Measurements from ENCODE around the gene ATP5F1B.

The ATP5F1B gene

DNA sequence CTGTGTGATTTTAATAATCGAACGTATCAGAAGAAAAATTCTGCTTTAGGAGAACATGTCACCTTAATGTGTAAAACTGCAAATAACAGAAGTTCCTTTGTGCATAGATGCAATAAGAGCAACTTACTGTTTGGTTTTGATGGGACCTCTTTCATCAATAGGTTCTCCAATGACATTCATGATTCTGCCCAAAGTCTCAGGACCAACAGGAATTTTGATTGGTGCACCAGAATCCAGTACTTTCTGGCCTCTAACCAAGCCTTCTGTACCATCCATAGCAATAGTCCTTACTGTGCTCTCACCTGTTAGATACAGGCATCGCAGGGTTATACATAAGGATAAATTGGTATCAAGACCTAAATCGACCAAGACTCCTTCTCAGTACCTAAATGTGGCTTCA is 1.1 kb downstream of the ATP5F1B start:
- H3K4me3 ChIP-seq (ENCODE audit: low read depth, low read length) = peak overlapping the region; percentile 93
- TF ChIP-seq, protein P1, sequence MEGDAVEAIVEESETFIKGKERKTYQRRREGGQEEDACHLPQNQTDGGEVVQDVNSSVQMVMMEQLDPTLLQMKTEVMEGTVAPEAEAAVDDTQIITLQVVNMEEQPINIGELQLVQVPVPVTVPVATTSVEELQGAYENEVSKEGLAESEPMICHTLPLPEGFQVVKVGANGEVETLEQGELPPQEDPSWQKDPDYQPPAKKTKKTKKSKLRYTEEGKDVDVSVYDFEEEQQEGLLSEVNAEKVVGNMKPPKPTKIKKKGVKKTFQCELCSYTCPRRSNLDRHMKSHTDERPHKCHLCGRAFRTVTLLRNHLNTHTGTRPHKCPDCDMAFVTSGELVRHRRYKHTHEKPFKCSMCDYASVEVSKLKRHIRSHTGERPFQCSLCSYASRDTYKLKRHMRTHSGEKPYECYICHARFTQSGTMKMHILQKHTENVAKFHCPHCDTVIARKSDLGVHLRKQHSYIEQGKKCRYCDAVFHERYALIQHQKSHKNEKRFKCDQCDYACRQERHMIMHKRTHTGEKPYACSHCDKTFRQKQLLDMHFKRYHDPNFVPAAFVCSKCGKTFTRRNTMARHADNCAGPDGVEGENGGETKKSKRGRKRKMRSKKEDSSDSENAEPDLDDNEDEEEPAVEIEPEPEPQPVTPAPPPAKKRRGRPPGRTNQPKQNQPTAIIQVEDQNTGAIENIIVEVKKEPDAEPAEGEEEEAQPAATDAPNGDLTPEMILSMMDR (IDR thresholded peaks at IDR 0.05; ENCODE audit: borderline replicate concordance, insufficient read depth, low read depth, low read length) = no peak

DNA sequence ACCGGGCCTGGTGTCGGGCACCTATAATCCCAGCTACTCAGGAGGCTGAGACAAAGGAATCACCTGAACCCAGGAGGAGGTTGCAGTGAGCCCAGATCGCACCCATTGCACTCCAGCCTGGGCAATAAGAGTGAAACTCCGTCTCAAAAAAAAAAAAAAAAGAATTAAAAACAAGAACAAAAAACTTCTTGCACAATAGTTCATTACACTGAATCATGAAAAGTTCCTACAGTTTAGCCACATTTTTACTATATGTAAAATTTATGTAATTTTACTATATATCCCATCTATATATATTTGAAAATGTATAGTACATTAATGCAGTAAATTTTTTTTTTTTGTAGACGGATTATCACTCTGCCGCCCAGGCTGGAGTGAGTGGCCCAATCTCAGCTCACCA is 4.6 kb downstream of the ATP5F1B start:
- no peak overlapping the region for H3K4me3 ChIP-seq (ENCODE audit: low read depth, low read length)
- TF ChIP-seq, protein P1 (IDR thresholded peaks at IDR 0.05; ENCODE audit: borderline replicate concordance, insufficient read depth, low read depth, low read length) = no peak

- H3K4me3 ChIP-seq (ENCODE audit: low read depth, low read length) = no peak overlapping the region
- TF ChIP-seq, protein P1 (IDR thresholded peaks at IDR 0.05; ENCODE audit: borderline replicate concordance, insufficient read depth, low read depth, low read length) = no peak
These were observed 8.2 kb downstream of the ATP5F1B start for GRCh38 chr12:56637621-56638020.

DNA sequence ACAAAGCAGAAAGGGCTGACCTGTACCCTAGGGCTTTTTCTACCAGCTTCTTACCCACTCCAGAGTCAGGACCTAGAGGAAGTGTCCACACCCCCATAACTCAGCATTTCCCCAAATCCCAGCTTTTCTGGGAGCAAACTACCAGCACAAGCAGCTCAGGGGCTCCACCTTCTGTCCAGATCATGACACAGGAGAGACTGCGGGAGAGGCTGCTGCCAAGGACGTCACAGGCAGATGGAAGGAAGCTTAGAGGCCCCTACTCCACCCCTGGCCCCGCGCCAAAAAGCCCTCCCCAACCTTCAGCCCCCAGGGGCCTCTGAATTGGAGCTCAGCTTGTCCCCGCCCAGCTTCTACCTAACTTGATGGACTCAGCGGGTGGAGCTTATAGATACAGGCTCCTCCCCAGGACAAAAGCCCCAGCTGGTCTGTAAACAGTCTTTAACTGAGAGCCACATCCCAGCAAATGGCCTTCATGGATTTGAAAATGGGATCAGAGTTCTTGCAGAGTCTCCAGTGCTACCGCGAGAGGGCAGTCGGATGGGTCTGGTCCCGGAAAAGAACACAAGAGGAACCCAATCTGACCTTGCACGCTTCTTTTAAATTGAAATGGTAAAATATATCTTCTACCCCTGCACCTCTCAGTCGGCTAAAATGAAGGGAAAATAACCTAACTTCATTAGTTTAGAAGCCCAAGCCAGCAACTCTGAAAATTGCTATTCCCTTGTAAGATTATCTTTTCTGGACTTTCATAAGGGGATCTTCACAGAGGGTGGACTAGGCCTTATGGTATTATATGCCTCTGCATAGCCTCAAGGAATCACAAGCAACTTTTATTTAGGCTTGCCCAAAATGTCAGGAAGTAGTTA is 8.9 kb downstream of the ATP5F1B start:
- peak overlapping the region; percentile 32 for H3K4me3 ChIP-seq (ENCODE audit: low read depth, low read length)
- TF ChIP-seq, protein P1 (IDR thresholded peaks at IDR 0.05; ENCODE audit: borderline replicate concordance, insufficient read depth, low read depth, low read length) = peak; percentile 79

GRCh38 chr12:56635806-56636674 is 9.7 kb downstream of the ATP5F1B start:
- peak overlapping the region; percentile 84 for H3K4me3 ChIP-seq (ENCODE audit: low read depth, low read length)
- TF ChIP-seq, protein P1 (IDR thresholded peaks at IDR 0.05; ENCODE audit: borderline replicate concordance, insufficient read depth, low read depth, low read length) = no peak

GRCh38 chr12:56634837-56635791 is 10.7 kb downstream of the ATP5F1B start:
- H3K4me3 ChIP-seq (ENCODE audit: low read depth, low read length) = peak overlapping the region; percentile 84
- TF ChIP-seq, protein P1 (IDR thresholded peaks at IDR 0.05; ENCODE audit: borderline replicate concordance, insufficient read depth, low read depth, low read length) = peak; percentile 42; the same call in 1 of the 2 replicates
